Right lobe of liver (tissue), 6 donors: ENCODE measurements around the gene TWIST2. TPM values are rescaled to one million over a fixed set of nuclear protein-coding genes. Genes with fewer than 3 reads are reported as not detected.

Experiments
- ATAC-seq, 4 donors: fragments of 200-7000 bp; cut with Tn5 transposase; one replicate each; pipeline ENCODE4 v1.9.1; 2020; ENCODE audit warnings: mild to moderate bottlenecking in 4 of 4, moderate library complexity in 4 of 4
- DNase-seq, 3 donors: peaks; one replicate each; pipeline ENCODE4 v3.0.0-alpha.2; 2020
- H3K27ac ChIP-seq, 3 donors: fragments of 200-600 bp; one replicate each; pipeline ENCODE4 v1.8.0; 2022
- H3K27me3 ChIP-seq, 2 donors: fragments of 200-600 bp; one replicate each; pipeline ENCODE4 v1.8.0; 2022
- H3K36me3 ChIP-seq, 4 donors: fragments of 200-600 bp; sonication (generic) in 1 of 4; one replicate each; pipeline versions ENCODE4 v1.5.1 to v1.8.0; 2017 to 2022; ENCODE audit warnings: control low read depth in 1 of 4
- H3K4me1 ChIP-seq, 4 donors: fragments of 200-600 bp; sonication (generic) in 1 of 4; one replicate each; pipeline versions ENCODE4 v1.5.1 to v1.8.0; 2017 to 2022; ENCODE audit warnings: control low read depth in 1 of 4
- H3K4me3 ChIP-seq, 3 donors: fragments of 200-600 bp; one replicate each; pipeline ENCODE4 v1.8.0; 2022
- H3K9me3 ChIP-seq, 4 donors: fragments of 200-600 bp; sonication (generic) in 1 of 4; one replicate each; pipeline versions ENCODE4 v1.5.1 to v1.8.0; 2017 to 2022; ENCODE audit warnings: control low read depth in 1 of 4
- POLR2A ChIP-seq: fragments of 450-650 bp; IDR thresholded peaks from one replicate; pipeline ENCODE4 v1.6.1; 2017; ENCODE audit warnings: antibody characterized with exemption, mild to moderate bottlenecking
- WGBS: methylation state at CpG from one replicate; pipeline ENCODE4 v1.1.6; 2018; ENCODE audit warnings: low coverage, low lambda C conversion rate; ENCODE audit not compliant: insufficient coverage; ENCODE audit errors: missing lambda C conversion rate; 5-methylcytosine and 5-hydroxymethylcytosine counted together
- intact Hi-C, 2 donors: fragments of 100-400 bp; cut with DNase I; formaldehyde crosslinking; loops; one replicate each; pipeline versions ENCODE4 v1.11.2 to v1.14.1; 2022
- total RNA-seq, 6 experiments: library from RNA; depleted of rRNA in 2 of 6; stranded (reverse); fragments of >200 nt in 2 of 6; fragmentation: NEBNext Ultra II Directional in 3 of 6; extraction: Animal tissue kit (Norgen Biotek cat#: 25700) in 3 of 6; gene quantifications; one replicate each; pipeline versions ENCODE4 v1.1.0 to v1.2.4, GENCODE V29; 2016 to 2023
- TF ChIP-seq, protein P1 (sequence below), 4 donors: fragments of 200-600 bp in 3 of 4; fragments of 450-650 bp in 1 of 4; IDR thresholded peaks; one replicate each; pipeline versions ENCODE4 v1.5.1 to v1.8.0; 2016 to 2022; ENCODE audit warnings: antibody characterized with exemption in 4 of 4, mild to moderate bottlenecking in 2 of 4
- donor health status: DM: no; HTN: yes; CAD: no.
- donor health status: DM: no; HTN: no; CAD: no.
- donor health status: DM: no; HTN: no; CAD: no.
- donor health status: DM: no; HTN: yes; CAD: no.
- donor health status: DM: no; HTN: yes; CAD: no.

The TWIST2 gene
- total RNA-seq, 6 experiments from 2014 or later, result 0.15 to 0.56 (median 0.18) TPM; not detected in 3

DNA sequence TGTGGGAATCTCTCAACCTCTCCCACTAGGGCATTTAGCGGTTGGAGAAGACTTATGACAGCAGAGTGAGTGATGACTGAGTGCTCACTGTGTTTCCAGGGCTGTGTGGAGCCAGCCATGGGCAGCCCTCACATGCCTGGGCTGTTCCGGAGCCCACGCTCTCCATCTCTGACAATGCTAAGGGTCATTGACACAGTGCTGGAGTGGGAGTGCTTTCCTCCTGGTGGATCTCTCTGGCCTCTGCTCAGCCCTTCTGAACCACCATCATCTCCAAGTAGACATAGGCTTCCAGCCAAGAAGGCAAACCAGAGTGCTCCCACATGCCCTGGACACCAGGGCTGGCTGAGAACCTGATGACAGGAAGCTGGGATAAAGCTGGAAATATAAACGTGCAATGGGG lies 33.1 kb upstream of the TWIST2 start:
- ATAC-seq (no peak), DNase-seq (no peak)
- intact Hi-C loops, result no loop called here
- TF ChIP-seq, protein P1, sequence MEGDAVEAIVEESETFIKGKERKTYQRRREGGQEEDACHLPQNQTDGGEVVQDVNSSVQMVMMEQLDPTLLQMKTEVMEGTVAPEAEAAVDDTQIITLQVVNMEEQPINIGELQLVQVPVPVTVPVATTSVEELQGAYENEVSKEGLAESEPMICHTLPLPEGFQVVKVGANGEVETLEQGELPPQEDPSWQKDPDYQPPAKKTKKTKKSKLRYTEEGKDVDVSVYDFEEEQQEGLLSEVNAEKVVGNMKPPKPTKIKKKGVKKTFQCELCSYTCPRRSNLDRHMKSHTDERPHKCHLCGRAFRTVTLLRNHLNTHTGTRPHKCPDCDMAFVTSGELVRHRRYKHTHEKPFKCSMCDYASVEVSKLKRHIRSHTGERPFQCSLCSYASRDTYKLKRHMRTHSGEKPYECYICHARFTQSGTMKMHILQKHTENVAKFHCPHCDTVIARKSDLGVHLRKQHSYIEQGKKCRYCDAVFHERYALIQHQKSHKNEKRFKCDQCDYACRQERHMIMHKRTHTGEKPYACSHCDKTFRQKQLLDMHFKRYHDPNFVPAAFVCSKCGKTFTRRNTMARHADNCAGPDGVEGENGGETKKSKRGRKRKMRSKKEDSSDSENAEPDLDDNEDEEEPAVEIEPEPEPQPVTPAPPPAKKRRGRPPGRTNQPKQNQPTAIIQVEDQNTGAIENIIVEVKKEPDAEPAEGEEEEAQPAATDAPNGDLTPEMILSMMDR (IDR thresholded peaks at IDR 0.05), result no peak
- no peak for TF ChIP-seq POLR2A
- H3K9me3 ChIP-seq, result no peaks in the 10 kb centered on the region
- H3K27me3 ChIP-seq, result no peaks in the 10 kb centered on the region
- 13% methylated on average over 1 of the region's 4 CpGs for WGBS
- no peak overlapping the region for H3K4me3 ChIP-seq
- no peak overlapping the region for H3K27ac ChIP-seq
- H3K4me1 ChIP-seq, result no peaks in the 10 kb centered on the region
- no peaks in the 10 kb centered on the region for H3K36me3 ChIP-seq

DNA sequence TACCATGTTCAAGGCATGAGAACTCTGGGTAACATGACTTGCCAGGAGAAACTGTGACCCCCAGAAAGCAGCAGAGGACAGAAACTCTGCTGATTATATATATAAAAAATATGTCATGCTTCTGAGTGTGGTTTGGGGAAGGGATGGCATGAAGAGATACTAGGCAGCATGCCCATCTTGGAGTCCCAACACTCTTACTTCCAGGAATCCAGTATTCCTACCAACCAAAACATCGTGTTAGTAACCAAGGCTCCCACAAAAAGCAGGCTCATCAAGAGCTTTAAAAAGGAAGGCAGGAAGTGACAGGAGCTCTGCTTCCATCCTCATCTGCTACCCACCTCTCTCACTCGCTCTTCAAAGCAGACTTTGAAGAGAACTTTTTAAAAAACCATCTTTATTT lies 31.6 kb upstream of the TWIST2 start:
- Histone ChIP-seq H3K4me3 (no peak overlapping the region), H3K27ac (no peak overlapping the region), H3K36me3 (no peaks in the 10 kb centered on the region), H3K4me1 (no peaks in the 10 kb centered on the region), H3K9me3 (no peaks in the 10 kb centered on the region), H3K27me3 (no peaks in the 10 kb centered on the region)
- no peak for TF ChIP-seq POLR2A
- TF ChIP-seq, protein P1 (IDR thresholded peaks at IDR 0.05), result no peak
- no peak for DNase-seq
- intact Hi-C loops, result no loop called here
- WGBS, result 42% methylated on average over 1 of the region's 2 CpGs
- no peak for ATAC-seq

DNA sequence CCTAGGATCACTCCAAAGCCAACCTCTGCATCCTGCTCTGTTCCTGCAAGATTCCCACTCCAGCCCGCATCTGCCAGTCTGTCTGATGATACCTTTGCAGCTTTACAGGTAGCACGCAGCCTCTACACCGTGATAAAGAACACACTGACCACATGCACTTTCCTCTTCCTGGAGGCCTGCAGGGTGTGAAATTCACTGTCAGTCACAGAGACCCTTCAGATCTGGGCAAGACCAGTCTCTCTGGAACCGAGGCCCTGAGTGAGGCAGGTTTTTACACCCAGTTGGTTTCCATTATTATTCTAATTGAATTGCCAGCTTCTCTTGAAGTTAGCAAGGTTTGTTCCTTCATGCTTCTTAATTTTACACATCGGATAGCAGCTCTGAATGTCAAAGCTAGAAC lies 30.5 kb upstream of the TWIST2 start:
- WGBS, result 11% methylated on average over 5 of the region's 5 CpGs
- H3K9me3 ChIP-seq, result no peaks in the 10 kb centered on the region
- no peak overlapping the region for H3K4me3 ChIP-seq
- H3K36me3 ChIP-seq, result no peaks in the 10 kb centered on the region
- TF ChIP-seq POLR2A, result no peak
- TF ChIP-seq, protein P1 (IDR thresholded peaks at IDR 0.05), result no peak
- DNase-seq (no peak), ATAC-seq (no peak)
- intact Hi-C loops, result no loop called here
- no peaks in the 10 kb centered on the region for H3K4me1 ChIP-seq
- H3K27ac ChIP-seq, result no peak overlapping the region
- H3K27me3 ChIP-seq, result no peaks in the 10 kb centered on the region

DNA sequence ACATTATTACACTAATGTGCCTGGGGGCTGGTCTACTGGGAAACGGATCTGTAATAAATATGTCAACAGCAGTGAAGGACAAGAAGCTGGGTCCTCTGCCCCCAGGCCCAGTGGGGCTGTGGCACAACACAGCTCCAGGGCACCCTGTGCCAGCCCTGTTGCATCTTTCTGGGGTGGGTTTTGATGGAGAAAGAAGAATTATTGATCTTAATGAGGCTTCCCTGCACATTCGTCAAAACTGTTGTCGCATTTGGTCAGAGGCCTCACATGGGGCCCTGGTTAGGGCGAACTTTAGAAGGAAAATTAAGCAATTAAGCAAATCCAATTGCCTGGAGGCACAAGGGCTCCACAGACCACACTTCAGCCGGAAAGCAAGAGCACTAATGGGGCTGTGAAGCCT lies 30.0 kb upstream of the TWIST2 start:
- H3K4me1 ChIP-seq, result no peaks in the 10 kb centered on the region
- DNase-seq (no peak), ATAC-seq (no peak)
- TF ChIP-seq POLR2A, result no peak
- TF ChIP-seq, protein P1 (IDR thresholded peaks at IDR 0.05), result no peak
- no peaks in the 10 kb centered on the region for H3K36me3 ChIP-seq
- H3K27ac ChIP-seq, result no peak overlapping the region
- no peaks in the 10 kb centered on the region for H3K9me3 ChIP-seq
- no peak overlapping the region for H3K4me3 ChIP-seq
- intact Hi-C loops, result no loop called here
- no peaks in the 10 kb centered on the region for H3K27me3 ChIP-seq
- WGBS, result 50% methylated on average over 4 of the region's 5 CpGs

DNA sequence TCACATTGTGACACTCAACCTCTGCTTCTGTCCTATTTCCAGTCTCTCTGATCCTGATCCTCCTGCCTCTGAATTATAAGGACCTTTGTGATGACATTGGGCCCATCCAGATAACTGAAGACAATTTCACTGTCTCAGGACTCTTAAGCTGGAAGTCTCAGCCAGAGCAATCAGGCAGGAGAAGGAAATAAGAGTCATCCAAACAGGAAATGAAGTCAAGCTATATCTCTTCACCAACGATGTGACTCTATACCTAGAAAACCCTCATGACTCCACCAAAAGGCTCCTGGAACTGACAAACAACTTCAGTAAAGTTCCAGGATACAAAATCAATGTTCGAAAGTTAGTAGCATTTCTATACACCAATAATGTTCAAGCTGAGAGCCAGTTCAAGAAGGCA lies 29.3 kb upstream of the TWIST2 start:
- Histone ChIP-seq H3K27ac (no peak overlapping the region), H3K27me3 (no peaks in the 10 kb centered on the region), H3K4me1 (no peaks in the 10 kb centered on the region), H3K36me3 (no peaks in the 10 kb centered on the region), H3K4me3 (no peak overlapping the region), H3K9me3 (no peaks in the 10 kb centered on the region)
- TF ChIP-seq, protein P1 (IDR thresholded peaks at IDR 0.05), result no peak
- TF ChIP-seq POLR2A, result no peak
- ATAC-seq (no peak), DNase-seq (no peak)
- 29% methylated on average over 2 of the region's 2 CpGs for WGBS
- intact Hi-C loops, result no loop called here
